Activated CD4-positive, alpha-beta T cell treated with anti-CD3 and anti-CD28 coated beads for 1 hour (primary cell): ENCODE results near the gene KRT24.

Source experiments
- DNase-seq: peaks from one replicate; pipeline ENCODE4 v3.0.0-alpha.2; 2020

Gene KRT24

GRCh38 chr17:40687106-40687505 lies 16.4 kb downstream of the KRT24 start:
- no peak for DNase-seq

DNA sequence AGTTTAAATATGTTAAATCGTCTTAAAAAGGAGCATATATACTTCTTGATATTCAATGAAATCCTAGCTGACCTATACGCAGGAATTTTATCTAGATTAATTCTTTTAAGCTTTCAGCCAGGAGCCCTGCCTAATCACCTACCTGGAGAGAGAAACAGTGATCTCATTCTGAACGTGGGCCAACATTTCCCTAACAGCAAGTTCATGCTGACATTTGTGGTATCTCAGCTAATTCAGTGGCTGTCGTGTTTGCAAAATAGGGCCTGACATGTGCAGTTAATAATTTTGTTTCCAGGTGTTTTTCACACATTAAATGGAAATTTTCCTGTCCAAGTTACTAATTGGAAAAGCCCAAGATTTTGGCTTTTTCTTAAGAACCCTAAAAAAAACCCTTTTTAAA lies 17.4 kb downstream of the KRT24 start:
- no peak for DNase-seq

DNA sequence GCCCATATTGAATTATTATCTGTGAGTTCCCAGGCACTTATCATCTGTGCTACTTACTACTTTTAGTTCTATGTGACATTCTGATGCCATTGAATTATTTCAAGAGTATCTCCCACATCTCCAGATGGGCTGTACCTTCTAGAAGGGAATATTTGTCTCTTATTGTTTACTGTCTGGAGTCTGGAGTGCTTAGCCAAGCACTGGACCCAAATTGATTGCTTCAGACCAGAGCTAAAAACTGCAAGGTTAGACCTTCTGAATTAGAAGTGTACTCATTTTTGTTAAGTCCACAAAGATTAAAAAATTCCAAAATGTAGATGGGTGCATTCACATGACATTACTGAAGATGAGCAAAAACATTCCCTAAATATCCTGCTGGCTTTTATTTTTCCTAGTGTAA lies 22.6 kb downstream of the KRT24 start:
- DNase-seq = no peak

DNA sequence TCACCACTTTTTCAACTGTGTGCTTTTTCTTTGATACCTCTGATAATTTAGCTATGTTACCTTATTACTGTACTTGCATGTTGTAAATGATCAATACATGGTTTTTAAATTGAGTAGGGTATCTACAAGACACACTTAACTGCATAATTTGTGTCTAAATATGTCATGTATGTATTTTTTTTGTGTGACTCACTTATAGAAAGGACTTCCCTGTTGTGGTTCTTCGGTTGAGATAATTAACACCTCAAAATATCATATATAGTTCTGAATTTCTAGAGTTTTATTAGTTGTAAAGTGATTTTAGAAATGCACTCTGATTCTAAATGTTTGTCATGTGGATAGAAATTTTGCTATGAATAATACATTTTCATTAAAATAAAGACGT lies 24.0 kb downstream of the KRT24 start:
- DNase-seq = no peak

- no peak for DNase-seq
Measured at GRCh38 chr17:40678902-40679522, 24.5 kb downstream of the KRT24 start.

- no peak for DNase-seq
Measured at GRCh38 chr17:40675905-40676304, 27.6 kb downstream of the KRT24 start.

- DNase-seq = no peak
Measured at GRCh38 chr17:40672654-40673053, 30.9 kb downstream of the KRT24 start.

DNA sequence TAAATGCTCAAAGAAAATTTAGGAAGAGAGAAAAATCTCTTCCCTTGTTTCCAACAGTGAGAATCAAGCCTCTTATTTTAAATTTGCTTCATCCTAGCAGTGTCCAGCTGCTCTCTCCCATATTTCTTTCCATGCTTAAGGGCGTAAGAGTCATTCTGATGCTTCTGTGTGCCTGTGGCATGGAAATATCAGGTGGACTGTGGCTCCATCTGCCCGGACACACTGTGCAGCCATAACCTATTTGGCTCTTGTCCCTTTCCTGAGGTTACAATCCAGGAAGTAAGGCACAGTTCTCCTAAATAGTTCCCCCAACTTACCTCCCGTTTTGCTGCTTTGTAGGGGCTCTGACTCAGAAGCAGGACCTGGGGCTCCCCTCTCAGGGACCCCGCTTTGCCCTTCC lies 32.3 kb downstream of the KRT24 start:
- no peak for DNase-seq

DNA sequence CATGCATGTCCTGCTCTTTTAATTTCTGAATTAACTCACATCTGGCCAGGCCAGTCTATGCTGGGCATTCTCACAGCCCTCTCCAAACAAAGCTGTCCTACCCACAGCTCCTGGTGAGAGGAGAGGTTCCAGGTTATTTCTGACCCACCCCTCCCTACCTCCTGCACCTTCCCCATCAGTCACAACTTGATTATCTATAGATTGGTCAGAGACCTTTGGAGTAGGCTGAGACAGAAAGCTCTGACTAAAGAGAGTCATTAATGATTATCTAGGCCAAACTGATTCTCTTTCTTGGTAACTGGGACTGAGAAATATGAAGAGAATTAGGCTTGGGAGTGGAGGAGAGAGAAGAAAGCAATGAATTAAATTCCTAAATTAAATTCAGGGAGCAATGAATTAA lies 37.2 kb downstream of the KRT24 start:
- no peak for DNase-seq

DNA sequence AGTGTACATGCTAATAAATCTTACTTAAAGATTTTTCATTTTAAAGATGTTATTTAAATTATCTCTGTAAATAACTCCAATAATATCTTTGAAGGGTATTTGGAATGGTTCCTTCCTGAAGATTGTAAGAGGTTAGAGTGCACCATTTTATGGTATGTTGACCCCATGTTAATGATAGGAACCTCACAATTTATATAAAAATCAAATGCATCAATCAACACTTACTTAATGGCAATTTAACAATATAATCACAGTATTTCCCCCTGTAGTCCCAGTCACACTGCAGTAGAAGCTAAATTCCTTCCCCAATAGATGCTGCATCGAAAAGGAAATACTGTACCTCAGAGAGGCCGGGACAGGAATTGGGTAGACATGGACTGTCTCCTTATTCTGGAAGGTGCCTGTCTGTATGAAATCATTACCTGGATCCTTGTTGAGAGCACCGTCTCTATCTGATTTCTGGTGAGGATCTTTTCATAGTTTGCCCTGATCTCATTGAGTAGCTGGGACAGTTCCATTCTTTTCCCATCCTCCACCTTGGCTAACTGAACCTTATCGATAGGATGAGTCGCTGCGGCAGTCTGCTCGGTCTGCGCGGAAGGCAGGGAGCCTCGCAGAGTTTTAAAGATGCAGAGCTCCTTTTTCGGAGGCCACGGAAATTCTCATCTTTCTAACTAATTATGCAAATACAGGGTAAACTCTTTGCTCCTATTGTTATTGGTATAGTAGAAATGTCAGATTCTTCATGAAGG lies 38.8 kb downstream of the KRT24 start, which contains the start of gene KRT222:
TSS of gene KRT222 (minus strand) at position 596 of the 752 bp plus-strand sequence. CDS start at position 518, 78 bp downstream.
- DNase-seq = no peak

DNA sequence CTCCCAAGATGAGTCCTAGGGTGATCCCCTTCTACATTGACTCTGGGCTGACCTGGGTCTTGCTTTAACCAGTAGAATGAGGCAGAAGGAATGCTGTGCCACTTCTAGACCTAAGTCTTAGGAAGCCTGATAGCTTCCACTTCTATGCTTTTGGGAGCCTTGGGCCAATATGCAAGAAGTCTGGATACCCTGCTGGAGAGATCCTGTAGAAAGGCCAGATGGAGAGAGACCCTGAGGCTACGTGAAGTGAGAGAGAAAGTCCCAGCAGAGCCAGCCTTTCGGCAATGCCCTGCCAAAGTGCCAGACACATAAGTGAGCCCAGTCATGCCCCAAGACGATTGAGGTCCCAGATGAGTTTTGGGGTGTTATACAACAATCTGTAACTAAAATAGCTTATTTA lies 40.3 kb downstream of the KRT24 start:
- no peak for DNase-seq

GRCh38 chr17:40659911-40660310 lies 43.6 kb downstream of the KRT24 start:
- DNase-seq = no peak

DNA sequence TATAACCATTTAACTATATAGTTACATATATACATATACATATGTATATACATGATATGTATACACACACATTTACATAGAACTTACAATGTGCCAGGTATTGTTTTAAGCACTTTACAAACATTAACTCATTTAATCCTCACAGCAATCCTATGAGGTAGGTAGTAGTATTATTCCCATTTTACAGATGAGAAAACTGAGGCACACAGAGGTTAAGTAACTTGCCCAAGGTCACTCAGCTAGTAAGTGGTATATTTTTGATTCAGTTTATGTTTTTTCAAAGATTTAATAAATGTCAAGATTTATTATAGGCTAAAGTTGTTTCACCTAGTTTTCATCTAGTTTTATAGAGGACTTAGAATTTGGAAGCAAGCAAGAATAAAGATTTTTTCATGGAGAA lies 45.2 kb downstream of the KRT24 start:
- no peak for DNase-seq

GRCh38 chr17:40651939-40652338 lies 51.6 kb downstream of the KRT24 start:
- DNase-seq = no peak

DNA sequence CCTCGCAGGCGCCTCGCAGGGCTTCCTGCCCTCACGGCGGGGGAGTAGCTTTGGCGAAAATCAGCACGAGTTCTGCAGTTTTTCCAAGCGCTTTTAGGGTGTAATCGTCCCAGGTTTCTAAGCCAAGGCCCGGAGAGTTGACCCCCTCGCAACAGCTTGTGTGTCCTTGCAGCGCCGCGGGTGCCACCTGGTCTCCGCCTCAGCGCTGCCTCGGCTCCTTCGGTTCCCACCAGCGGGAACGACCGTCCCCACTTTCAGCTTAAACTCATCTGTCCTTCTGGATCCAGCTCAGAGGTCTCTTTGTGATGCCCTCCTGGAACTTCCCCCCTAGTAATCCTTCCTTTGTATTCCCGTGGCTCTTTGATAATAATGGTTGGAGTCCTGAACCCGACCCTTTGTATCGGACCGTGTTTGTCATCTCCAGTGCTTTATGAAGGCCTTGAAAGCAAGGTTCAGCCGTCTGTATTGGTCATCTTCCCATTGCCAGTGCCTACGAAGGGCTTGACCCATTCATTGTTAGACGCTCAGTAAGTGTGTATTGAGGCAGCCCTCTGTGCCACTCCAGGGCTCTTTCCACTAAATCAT lies 55.1 kb downstream of the KRT24 start:
- DNase-seq = no peak
